ENCODE measurements around the gene ARPC5L.

Gene ARPC5L

DNA sequence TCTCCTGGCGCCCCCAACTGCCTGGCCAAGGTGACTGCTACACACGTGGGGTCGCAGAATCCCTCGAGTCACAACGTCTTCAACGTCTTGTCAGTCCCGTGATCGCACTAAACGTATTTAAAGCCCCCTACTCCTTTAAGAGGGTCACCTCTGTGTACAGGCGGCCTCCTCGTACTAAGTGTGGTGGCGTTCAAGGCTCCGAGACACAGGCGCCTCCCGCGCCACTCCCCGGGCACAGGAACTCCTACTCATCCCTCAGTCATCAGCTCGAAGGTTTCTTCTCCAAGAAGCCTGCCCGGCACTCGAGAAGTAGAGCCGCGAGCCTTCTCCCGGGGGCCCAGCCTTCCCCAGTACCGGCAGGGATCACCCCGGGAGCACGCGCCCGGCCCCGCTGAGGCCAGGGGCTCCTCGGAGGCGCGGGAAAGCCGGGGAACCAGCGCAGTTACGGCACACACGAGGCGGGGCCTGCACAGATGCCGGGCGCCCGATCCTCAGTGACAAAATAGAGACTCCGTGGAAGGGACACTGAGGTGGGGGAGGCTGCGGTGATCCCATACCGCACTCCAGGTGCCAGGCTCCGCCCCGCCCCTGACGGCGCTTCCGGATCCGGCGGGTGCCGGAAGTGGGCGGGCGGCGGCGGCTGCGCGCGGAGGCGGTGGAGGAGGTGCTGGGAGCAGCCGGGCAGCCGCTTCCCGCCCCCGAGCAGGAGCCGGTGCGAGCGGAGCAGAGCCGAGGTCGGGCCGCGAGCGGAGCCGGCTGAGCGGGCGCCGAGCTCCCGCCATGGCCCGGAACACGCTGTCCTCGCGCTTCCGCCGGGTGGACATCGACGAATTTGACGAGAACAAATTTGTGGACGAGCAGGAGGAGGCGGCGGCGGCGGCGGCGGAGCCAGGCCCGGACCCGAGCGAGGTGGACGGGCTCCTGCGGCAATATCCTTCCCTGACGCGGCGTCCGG, 6.9 kb downstream of the ARPC5L start:
- peak; percentile 87 to 94 (median 88) for DNase-seq

GRCh38 chr9:124869466-124869985, 7.6 kb downstream of the ARPC5L start:
- peak in 3 of 5 experiments; percentile 36 to 54 (median 45) for DNase-seq

GRCh38 chr9:124869986-124870560, 8.1 kb downstream of the ARPC5L start:
- peak in 4 of 5 experiments; percentile 43 to 92 (median 87) for DNase-seq

DNA sequence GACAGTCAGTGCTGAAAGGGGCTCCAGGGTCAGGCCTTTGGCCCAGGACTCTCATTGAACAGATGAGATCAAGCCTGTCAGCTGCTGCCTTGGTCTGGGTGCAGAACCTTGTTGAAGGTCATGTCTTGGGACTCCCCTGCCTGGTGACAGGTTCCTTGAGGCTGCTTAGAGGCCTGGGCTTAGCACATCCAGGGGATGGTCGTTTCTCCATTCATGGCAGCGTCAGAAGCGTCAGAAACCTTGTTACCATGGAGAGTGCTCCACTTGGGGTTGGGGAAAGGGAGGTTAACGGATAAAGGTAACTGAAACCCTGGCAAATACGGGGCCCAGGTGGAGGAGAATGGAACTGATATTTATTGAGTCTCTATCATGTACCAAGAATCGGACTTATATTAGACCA, 8.8 kb downstream of the ARPC5L start:
- peak in 1 of 5 experiments; percentile 20 for DNase-seq

GRCh38 chr9:124871156-124871561, 9.2 kb downstream of the ARPC5L start:
- DNase-seq = no peak

DNA sequence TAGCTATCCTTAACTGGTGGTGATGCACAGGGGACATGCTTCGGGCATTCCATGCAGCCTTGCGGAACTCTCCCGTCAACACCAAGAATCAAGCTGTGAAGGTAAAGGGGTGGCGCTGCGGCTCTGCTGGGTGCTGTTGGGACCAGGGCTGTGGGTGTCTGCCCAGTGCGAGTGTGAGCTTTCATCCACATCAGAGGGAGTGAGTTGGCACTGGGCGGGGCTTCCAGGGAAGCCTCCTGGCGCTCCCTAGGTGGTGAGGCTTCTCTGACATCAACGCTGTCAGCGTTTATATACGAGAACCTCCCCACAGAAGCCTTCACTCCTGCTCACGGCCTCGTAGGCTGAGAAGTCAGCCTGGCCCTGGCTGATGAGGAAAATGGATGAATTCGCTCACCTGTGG, 11.7 kb downstream of the ARPC5L start:
- peak in 1 of 5 experiments; percentile 73 for DNase-seq

DNA sequence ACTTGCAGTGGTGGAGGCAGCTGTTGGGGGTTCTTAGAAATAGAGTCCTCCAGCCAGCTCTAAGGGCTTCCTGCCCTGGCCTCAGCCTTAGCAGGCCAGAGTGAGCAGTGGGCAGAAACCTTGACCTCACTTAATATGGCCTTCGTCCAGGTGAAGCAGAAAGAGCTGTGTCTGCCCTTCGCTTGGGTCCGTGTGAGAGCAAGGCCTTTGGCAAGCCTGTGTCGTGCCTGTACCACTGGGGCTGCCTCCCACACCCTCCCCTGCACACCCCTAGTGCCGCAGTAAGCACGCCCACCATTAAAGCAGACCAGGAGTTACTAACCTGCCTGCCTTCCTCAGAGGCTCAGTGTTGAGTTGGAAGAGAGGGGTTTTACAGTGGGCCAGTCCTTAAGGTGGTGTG, 13.6 kb downstream of the ARPC5L start:
- DNase-seq = no peak

DNA sequence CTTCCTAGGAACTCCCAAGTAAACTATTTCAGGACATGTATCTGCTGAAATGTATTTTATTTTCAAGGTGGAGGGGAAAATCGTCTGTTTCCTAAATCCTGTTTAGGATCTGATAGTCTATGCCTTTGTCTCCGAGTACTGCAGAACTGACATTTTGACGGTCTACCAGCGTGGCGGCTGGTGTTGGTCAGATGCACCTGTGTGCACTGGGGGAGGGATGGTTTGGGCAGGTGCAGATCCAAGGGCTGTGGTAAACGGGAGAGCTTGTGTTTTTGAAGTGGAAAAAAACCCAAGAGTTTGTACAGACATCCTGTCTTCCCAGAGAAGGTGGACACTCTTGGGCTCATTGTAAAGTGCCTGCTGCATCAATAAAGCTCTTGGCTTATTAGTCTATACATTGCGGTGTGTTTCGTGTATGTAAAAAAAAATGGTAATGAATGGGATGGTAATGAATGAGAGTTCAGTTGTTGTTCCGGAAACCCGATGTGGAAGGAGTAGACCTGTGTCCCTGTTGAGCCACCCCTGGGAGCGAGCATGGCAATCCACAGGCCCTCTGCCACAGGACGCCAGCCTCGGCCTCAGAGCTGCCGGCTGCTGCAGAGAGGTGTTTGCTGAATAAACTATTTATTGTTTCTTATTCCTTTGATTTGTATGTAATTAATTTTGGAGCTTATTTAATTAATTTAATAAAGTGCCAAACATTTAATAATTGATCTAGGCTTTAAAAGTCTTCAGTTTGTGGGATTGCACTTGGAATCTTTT, 15.3 kb downstream of the ARPC5L start:
- DNase-seq = no peak

DNA sequence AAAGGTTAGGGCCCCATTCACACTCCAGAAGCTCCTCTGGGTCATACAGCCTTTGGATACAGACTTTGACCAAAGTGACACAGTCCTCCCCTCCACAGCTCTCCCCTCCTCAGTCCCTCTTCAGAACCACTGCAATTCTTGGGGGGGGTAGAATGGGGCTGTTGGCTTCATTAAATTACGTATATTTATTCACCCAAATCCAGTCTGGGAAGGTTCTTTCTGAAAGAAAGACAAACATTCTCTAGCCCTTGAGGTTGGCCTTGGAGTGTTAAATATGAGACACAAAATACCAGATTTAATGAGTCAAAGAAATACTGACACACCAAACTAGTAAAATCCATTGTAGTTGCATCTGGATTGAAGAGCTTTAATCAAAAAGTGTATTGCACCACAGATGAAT, 16.1 kb downstream of the ARPC5L start:
- no peak for DNase-seq

GRCh38 chr9:124878518-124878917, 16.6 kb downstream of the ARPC5L start:
- no peak for DNase-seq

DNA sequence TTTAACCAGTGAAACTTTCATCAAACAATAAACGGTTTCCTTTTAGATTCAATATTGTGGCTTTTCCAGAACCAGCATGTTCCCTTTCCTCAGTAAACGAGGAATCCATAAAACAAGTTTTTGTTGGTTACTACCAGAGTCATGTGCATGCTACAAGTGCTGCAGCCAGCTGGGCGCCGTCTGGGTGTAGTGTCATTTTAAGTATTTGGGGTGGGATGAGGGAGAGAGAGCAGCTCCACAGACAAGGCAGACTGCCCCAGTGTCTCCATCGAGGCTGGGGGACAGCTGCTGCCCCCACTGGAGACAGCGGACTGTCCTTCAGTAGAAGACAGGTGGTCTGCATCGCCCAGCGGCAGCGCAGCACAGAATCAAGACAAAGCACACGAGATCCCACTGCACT, 17.3 kb downstream of the ARPC5L start:
- DNase-seq = no peak

- no peak for DNase-seq
These were observed 18.6 kb downstream of the ARPC5L start for GRCh38 chr9:124880501-124880900.

DNA sequence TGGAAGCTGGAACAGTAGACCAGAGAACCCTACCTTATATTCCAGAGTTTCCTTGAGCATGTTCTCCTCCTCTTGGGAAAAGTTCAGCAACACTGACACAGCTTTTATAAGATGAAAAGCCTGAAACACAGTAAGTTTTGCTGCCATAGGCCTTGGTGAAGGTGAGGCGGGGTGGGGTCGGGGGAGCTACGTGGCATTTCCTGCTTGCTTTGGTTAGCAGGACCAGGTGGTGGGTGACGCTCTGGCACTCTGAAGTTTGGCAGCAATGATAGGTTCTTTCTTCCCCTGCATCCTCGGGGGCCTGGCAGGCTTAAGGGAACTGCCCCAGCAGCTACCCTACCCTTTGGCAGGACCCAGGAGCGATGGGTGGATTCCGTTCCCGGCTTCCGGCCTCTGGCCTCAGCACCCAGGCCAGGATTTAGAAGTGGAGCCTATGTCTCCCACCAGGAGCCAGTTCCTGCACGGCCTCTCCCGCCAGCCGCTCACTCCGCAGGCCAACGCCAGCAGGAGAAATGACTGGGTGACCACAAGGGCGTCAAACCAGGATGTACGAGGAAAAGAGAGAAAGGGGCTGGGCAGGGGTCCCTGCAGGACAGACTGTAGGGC, 19.3 kb downstream of the ARPC5L start:
- no peak for DNase-seq

DNA sequence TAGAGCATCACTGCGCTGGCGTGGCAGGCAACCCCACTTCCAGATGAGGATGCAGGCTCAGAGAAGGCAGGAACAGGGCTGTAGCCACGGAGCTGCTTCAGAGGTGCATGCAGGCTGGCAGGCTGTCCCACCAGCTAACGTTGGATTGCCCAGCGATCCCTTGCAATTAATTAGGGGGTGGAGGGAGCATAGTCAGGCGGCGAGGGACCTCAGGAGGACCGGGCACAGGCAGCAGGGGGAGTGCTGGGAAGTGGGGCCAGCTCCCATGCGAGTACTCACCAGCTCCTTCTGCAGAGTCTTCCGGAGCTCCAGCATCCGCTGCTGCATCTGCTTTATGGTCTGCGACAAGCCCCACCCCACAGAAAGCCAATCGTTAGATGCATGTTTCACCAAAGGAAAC, 20.3 kb downstream of the ARPC5L start:
- no peak for DNase-seq

DNA sequence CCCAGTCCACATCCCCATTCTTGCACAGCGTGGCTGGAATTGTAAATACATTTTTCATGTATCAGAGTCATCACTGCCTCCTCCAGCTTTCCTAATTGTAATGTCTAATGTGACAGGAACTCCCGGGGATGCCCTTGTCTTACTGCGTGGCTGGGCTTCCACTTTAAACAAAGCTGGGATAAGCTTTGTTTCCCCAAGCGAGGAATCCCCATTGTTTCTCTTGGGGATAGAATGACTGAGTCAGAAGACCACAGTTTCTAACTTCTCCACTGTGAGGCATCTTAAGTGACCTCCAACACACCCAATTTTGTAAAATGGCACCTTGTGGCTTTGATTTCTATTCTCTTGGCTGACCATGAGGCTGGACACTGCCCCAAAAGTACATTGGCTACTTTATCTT, 22.4 kb downstream of the ARPC5L start:
- DNase-seq = no peak

DNA sequence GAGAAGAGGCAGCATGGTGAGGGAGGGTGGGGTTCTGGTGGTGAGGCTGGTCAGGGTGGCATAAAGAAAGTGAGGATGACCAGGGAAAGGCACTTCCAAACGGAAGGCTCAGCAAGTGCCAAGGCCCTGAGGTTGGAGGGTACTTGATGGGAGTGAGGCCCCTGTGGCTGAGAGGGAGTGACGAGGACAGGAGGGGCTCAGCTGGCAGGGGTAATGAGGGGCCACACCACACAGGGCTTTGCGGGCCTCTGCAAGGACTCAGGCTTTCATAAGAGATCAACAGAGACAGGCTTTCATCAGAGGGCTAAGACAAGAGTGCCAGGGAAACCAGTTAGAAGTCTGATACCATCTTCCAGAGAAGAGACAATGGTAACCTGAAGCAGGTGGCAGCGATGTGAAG, 23.6 kb downstream of the ARPC5L start:
- no peak for DNase-seq

DNA sequence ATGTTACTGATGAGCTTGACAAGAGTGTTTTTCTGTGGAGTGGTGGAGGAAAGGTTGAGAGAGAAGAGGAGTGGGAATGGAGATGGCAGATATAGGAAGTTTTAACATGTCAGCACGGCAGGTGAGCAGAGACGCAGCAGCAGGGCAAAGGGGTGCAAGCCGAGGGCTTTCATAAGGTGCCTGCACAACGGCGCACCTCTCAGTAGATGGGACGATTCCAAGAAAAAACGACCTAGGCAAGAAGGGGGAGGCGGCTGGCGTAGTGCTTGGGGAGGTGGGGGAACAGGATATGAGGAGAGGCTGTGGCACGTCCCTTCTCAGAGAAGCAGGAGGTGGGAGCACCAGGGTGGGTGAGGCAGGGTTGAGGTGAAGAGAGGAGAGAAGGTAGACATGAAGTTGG, 24.5 kb downstream of the ARPC5L start:
- no peak for DNase-seq

GRCh38 chr9:124886866-124887492, 25.0 kb downstream of the ARPC5L start:
- no peak for DNase-seq

DNA sequence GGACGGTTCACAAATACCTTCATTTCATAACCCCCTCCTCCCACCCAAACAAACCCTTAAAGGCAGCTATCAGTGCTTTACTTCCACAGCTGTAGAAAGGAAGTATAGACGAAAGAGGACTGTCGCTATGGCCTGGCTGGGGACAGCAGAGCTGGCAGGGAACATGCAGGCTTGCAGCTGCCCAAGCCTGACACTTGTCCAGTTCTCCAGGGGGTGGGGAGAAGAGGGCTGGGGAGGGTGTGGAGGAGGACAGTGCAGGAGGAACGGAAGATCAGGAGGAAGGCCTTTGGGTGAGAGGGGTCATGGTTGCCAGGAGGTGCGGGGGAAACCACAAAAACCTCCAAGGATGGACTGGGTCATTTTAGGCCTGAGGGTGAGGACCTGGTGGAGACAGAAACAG, 25.9 kb downstream of the ARPC5L start:
- DNase-seq = no peak

DNA sequence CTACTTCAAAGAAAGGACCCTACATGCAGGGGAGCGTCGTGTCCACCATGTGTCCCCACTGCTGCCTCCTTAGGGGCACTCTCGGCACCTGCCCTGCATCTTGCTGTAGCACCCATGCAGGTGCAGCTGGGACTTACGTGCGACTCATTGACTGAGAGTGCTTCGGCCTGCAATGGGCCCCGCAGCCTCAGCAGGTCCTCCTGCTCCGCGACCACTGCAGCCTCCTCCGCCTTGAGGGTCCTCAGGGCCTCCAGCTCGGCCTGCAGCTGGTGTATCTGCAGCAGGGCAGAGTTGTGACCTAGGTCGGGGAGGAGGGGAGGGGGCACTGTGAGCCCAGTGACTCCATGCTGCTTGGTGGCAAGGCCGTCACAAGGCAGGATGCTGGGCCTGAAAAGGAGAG, 27.1 kb downstream of the ARPC5L start:
- DNase-seq = no peak

- no peak for DNase-seq
These were observed 28.2 kb downstream of the ARPC5L start for GRCh38 chr9:124890179-124890578.

DNA sequence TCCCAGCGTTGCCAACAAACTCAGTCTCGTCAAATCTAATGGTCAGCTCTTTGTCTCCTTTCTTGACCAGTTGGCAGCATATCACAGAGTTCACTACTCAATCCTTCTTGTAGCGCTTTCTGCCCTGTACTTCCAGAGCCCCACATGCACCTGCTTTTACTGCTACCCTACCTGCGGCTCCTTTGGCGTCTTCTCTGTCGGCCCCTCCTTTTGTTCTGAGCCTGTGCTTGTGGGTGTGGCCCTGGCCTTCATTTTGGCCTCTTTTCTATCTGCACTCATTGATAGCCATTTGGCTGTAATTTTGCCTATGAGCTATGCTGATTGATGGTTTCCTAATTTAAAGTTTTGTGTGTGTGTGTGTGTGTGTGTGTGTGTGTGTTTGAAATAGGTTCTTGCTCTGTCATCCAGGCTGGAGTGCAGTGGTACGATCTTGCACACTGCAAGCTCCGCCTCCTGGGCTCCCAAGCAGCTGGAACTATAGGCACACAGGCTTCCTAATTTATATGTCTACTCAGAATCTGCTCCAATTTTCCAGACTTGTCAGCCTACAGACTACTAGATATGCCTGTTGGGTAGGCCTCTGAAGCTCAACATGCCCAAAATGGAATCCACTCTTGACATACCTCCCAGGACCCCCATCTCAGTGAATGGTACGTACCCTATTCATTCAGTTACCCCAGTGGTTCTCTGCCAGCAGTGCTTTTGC, 32.3 kb downstream of the ARPC5L start:
- DNase-seq = no peak

Data from T-helper 2 cell (primary cell).